Measurements from ENCODE around the gene FHAD1.

FHAD1 gene

DNA sequence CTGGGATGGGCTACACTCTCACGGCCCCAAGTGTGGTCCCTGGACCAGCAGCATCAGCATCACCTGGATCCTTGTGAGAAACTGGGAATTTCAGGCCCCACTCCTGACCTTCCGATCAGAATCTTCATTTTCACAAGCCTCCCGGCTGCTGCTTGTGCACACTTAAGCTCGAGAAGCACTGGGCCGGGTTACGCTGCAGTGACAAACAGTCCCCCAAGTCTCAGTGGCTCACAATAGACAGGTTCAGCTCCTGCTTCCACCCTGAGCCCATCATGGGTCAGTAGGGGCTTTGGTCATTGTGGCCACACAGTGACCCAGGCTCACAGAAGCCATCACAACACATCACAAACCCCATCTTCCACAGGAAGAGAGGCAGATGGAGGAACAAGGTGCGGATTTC, 63.5 kb downstream of the FHAD1 start:
- no peak overlapping the region for H3K4me3 ChIP-seq (ENCODE audit: low read length)
- TF ChIP-seq CTCF (IDR thresholded peaks at IDR 0.05; ENCODE audit: insufficient read depth, low read depth, low read length, missing control alignments) = no peak
- DNase-seq (ENCODE audit: low read depth) = no peak

GRCh38 chr1:15311122-15311822, 64.2 kb downstream of the FHAD1 start:
- no peak overlapping the region for H3K4me3 ChIP-seq (ENCODE audit: low read length)
- no peak for TF ChIP-seq CTCF (IDR thresholded peaks at IDR 0.05; ENCODE audit: insufficient read depth, low read depth, low read length, missing control alignments)
- DNase-seq (ENCODE audit: low read depth) = no peak

DNA sequence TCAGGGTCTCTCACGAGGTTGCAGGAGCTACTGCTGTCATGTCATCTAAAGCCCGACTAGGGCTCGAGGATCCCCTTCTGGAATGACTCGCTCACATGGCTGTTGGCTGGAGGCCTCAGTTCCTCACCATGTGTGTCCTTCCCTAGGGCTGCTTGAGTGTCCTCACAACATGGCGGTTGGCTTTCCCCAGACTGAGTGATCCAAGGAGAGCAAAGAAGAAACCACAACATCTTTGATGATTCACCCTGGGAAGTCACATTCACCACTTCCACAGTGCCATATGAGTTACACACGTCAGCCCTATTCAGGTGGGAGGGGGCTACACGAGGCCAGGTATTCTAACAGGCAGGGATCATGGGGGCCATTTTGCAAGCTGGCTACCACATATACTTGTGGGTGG, 64.9 kb downstream of the FHAD1 start:
- TF ChIP-seq CTCF (IDR thresholded peaks at IDR 0.05; ENCODE audit: insufficient read depth, low read depth, low read length, missing control alignments) = no peak
- H3K4me3 ChIP-seq (ENCODE audit: low read length) = no peak overlapping the region
- no peak for DNase-seq (ENCODE audit: low read depth)

DNA sequence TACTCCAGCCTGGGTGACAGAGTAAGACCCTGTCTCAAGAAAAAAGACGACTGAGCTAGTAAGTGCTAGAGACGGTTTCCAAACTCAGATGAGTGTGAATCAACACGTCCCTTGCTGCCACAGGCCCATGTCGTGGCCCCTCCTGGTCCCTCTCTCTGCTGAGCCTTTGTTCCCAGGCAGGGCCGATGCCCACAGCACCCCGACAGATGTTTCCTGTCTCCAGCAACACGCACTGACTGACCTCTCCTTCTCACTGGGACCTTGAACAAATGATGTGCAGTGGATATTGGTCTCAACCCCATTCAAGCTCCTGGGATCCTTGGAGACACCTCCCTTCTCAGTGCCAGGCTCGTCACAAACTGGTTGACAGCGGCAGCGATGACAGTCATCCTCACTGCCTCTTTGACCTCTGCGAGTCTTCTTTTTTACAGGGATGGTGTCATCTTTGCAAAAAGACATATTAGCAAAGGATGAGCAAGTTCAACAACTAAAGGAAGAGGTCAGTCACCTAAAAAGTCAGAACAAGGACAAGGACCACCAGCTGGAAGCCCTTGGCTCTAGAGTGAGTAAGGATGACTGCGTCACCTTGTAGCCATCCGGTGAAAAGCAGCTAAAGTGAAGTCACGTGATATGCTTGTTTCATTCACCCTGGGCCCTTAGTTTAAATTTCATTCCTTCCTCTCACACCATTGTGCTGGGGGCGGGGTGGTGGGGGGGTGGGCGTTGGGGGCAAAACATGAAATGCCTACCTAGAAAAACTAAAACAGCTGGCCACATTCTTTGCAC, 65.8 kb downstream of the FHAD1 start:
- no peak overlapping the region for H3K4me3 ChIP-seq (ENCODE audit: low read length)
- no peak for TF ChIP-seq CTCF (IDR thresholded peaks at IDR 0.05; ENCODE audit: insufficient read depth, low read depth, low read length, missing control alignments)
- no peak for DNase-seq (ENCODE audit: low read depth)

DNA sequence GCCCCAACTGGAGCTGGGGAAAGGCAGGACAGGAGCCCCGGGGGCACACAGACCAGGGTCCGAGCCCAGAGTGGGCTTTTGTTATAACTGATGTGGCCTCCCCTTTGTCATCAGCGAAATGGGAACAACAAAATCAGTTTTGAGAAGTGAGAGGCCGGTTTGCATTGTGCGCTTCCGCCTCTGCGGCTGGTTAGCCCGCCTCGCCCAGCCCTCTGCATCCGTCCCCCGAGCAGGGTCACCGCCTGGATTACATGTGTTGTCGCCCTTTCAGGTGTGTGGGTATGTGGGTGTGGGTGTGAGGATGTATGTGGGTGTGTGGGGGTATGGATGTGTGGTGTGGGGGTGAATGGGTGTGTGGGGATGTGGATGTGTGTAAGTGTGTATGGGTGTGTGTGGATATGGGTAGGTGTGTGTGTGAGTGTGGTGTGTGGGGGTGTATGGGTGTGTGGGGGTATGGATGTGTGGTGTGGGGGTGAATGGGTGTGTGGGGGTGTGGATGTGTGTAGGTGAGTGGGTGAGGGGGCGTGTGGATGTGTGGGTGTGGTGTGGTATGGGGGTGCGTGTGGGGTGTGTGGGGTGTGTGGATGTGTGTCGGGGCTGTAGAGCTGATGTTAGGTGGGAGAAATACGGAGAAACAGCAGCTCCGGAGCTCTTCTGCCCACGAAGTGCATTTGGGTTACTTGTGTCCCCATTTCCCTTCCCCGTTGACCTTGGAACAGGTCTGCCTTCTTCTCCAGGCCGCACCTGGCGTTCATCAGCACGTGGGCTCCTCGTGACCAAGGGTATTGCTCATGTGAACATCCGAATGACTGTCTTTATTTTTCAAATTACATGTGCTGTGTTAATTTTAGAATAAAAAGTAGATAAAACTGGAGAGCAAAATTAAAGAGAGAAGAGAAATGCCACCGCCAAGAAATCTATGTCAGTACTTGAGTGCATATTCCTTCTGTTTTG, 67.6 kb downstream of the FHAD1 start:
- TF ChIP-seq CTCF (IDR thresholded peaks at IDR 0.05; ENCODE audit: insufficient read depth, low read depth, low read length, missing control alignments) = no peak
- H3K4me3 ChIP-seq (ENCODE audit: low read length) = no peak overlapping the region
- no peak for DNase-seq (ENCODE audit: low read depth)

- DNase-seq (ENCODE audit: low read depth) = no peak
- H3K4me3 ChIP-seq (ENCODE audit: low read length) = no peak overlapping the region
- TF ChIP-seq CTCF (IDR thresholded peaks at IDR 0.05; ENCODE audit: insufficient read depth, low read depth, low read length, missing control alignments) = no peak
Measured at GRCh38 chr1:15315815-15316214, 68.8 kb downstream of the FHAD1 start.
